Parathyroid adenoma (tissue), 2 donors: ENCODE measurements around the gene EBPL.

ENCODE experiments used
- H2AFZ ChIP-seq: fragments of 300-600 bp; sonication (generic); one replicate; pipeline ENCODE4 v1.7.0; 2017; ENCODE audit warnings: antibody characterized with exemption, mild to moderate bottlenecking
- H3K27ac ChIP-seq: fragments of 300-600 bp; sonication (generic); one replicate; pipeline ENCODE4 v1.7.0; 2017
- H3K27me3 ChIP-seq: fragments of 300-600 bp; sonication (generic); one replicate; pipeline ENCODE4 v1.7.0; 2017; ENCODE audit warnings: low read length; ENCODE audit not compliant: control insufficient read depth, insufficient read depth
- H3K36me3 ChIP-seq: fragments of 300-600 bp; sonication (generic); one replicate; pipeline ENCODE4 v1.7.0; 2017; ENCODE audit warnings: low read length; ENCODE audit not compliant: control insufficient read depth, insufficient read depth
- H3K4me1 ChIP-seq: fragments of 300-600 bp; sonication (generic); one replicate; pipeline ENCODE4 v1.7.0; 2017; ENCODE audit warnings: control low read depth
- H3K4me2 ChIP-seq: fragments of 300-600 bp; sonication (generic); one replicate; pipeline ENCODE4 v1.7.0; 2017; ENCODE audit warnings: low read length
- H3K4me3 ChIP-seq: fragments of 300-600 bp; sonication (generic); one replicate; pipeline ENCODE4 v1.7.0; 2017; ENCODE audit warnings: low read depth, low read length
- H3K79me2 ChIP-seq: fragments of 300-600 bp; sonication (generic); one replicate; pipeline ENCODE4 v1.7.0; 2017; ENCODE audit warnings: control low read depth
- H3K9ac ChIP-seq: fragments of 300-600 bp; sonication (generic); one replicate; pipeline ENCODE4 v1.7.0; 2017; ENCODE audit warnings: mild to moderate bottlenecking
- H3K9me3 ChIP-seq: fragments of 300-600 bp; sonication (generic); one replicate; pipeline ENCODE4 v1.7.0; 2017; ENCODE audit warnings: low read length; ENCODE audit not compliant: control insufficient read depth
- TF ChIP-seq, protein P1 (sequence below): fragments of 300-600 bp; sonication (generic); IDR thresholded peaks from one replicate; pipeline ENCODE4 v1.7.0; 2017; ENCODE audit warnings: antibody characterized with exemption, mild to moderate bottlenecking
- donor health status: primary hyperparathyroidism.

EBPL gene

GRCh38 chr13:49690995-49691784, at the start of gene EBPL:
Gene EBPL, minus strand, starts transcription at chr13:49691486. Its CDS starts 62 bp downstream, at chr13:49691424.
- no peaks in the 10 kb centered on the region for H3K36me3 ChIP-seq
- peak within 1 kb of the TSS; percentile 75 for H3K27ac ChIP-seq
- H3K9me3 ChIP-seq, result no peaks in the 10 kb centered on the region
- TF ChIP-seq, protein P1, sequence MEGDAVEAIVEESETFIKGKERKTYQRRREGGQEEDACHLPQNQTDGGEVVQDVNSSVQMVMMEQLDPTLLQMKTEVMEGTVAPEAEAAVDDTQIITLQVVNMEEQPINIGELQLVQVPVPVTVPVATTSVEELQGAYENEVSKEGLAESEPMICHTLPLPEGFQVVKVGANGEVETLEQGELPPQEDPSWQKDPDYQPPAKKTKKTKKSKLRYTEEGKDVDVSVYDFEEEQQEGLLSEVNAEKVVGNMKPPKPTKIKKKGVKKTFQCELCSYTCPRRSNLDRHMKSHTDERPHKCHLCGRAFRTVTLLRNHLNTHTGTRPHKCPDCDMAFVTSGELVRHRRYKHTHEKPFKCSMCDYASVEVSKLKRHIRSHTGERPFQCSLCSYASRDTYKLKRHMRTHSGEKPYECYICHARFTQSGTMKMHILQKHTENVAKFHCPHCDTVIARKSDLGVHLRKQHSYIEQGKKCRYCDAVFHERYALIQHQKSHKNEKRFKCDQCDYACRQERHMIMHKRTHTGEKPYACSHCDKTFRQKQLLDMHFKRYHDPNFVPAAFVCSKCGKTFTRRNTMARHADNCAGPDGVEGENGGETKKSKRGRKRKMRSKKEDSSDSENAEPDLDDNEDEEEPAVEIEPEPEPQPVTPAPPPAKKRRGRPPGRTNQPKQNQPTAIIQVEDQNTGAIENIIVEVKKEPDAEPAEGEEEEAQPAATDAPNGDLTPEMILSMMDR, result no peak
- peak within 1 kb of the TSS; percentile 60 for H3K4me2 ChIP-seq
- peak within 1 kb of the TSS; percentile 65 for H3K4me3 ChIP-seq
- H2AFZ ChIP-seq, result peak within 1 kb of the TSS; percentile 93
- H3K9ac ChIP-seq, result peak within 1 kb of the TSS; percentile 4
- no peaks in the 10 kb centered on the region for H3K4me1 ChIP-seq
- H3K27me3 ChIP-seq, result no peaks in the 10 kb centered on the region
- H3K79me2 ChIP-seq, result no peaks in the 10 kb centered on the region

- Histone ChIP-seq H3K4me2 (no peak overlapping the region), H2AFZ (no peak overlapping the region), H3K9ac (no peak overlapping the region), H3K27me3 (no peaks in the 10 kb centered on the region), H3K27ac (no peak overlapping the region), H3K9me3 (no peaks in the 10 kb centered on the region), H3K4me3 (no peak overlapping the region), H3K36me3 (no peaks in the 10 kb centered on the region), H3K79me2 (no peaks in the 10 kb centered on the region), H3K4me1 (no peaks in the 10 kb centered on the region)
- TF ChIP-seq, protein P1, result no peak
Measured at GRCh38 chr13:49740870-49741269, 49.6 kb upstream of the EBPL start.

DNA sequence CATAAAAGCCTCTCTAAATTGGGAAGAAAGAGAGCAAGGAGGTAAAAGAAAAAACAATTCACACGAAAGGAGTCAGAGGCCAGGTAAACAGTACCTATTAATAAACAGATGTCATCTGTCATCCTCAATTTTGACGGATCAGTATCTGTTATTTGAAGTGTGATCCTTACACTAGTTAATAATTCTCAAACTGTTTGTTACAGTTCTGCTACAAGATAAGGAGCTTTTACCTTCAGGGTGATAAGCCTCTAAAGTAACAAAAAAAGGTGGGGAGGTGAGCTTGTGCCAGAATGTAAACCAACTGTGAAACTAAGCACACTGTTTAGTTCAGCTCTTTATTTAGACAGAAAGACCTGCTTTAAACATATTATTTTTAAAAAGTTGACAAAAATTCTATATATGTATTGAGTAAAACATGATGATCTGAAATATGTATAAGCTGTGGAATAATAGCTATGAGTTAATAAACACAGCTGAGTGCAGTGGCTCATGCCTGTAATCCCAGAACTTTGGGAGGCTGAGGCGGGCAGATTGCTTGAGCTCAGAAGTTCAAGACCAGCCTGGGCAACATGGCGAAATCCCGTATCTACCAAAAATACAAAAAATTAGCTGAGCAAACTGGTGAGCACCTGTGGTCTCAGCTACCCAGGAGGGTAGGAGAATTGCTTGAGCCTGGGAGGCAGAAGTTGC, 48.4 kb upstream of the EBPL start:
- no peaks in the 10 kb centered on the region for H3K79me2 ChIP-seq
- no peaks in the 10 kb centered on the region for H3K9me3 ChIP-seq
- no peak overlapping the region for H3K27ac ChIP-seq
- H3K4me3 ChIP-seq, result no peak overlapping the region
- no peak overlapping the region for H3K4me2 ChIP-seq
- H2AFZ ChIP-seq, result no peak overlapping the region
- H3K27me3 ChIP-seq, result no peaks in the 10 kb centered on the region
- H3K9ac ChIP-seq, result no peak overlapping the region
- H3K36me3 ChIP-seq, result no peaks in the 10 kb centered on the region
- TF ChIP-seq, protein P1, result no peak
- no peaks in the 10 kb centered on the region for H3K4me1 ChIP-seq

DNA sequence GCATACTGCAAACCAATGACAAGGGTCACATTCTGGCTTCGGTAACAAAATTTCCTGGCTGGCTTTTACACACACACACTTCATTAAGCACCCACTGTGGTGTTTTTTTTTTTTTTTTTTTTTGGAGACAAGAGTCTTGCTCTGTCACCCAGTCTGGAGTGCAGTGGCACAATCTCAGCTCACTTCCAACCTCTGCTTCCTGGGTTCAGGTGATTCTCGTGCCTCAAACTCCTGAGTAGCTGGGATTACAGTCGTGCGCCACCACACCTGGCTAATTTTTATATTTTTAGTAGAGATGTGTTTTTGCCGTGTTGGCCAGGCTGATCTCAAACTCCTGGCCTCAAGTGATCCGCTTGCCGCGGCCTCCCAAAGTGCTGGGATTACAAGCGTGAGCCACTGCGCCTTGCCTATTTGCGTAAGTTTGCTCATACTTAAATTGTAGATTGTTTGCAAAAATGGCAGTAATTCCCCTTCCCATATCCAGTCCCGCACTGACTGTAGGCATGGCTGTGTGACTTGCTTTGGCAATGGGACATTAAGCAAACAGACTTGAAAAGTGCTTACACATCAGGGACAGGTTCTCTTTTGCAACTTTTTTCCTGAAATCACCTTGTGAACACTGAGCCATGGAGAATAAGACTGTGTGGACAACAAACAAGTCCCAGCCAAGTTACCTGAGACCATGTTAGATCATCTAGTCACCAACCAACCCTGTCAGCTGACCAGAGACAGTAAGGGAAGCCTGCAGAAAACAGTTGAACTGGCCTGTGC, 42.1 kb upstream of the EBPL start:
- no peaks in the 10 kb centered on the region for H3K4me1 ChIP-seq
- TF ChIP-seq, protein P1, result no peak
- H3K27ac ChIP-seq, result no peak overlapping the region
- H3K9ac ChIP-seq, result no peak overlapping the region
- no peaks in the 10 kb centered on the region for H3K36me3 ChIP-seq
- no peak overlapping the region for H3K4me2 ChIP-seq
- H3K27me3 ChIP-seq, result no peaks in the 10 kb centered on the region
- no peak overlapping the region for H3K4me3 ChIP-seq
- H3K9me3 ChIP-seq, result no peaks in the 10 kb centered on the region
- no peaks in the 10 kb centered on the region for H3K79me2 ChIP-seq
- H2AFZ ChIP-seq, result no peak overlapping the region
